HG03097 (cell line): ENCODE data around the gene UBA1.

Experiments
- ATAC-seq: cut with Tn5 transposase; IDR thresholded peaks from one replicate; pipeline ENCODE4 v1.9.1; 2021; ENCODE audit not compliant: unreplicated experiment, low FRiP score

The UBA1 gene

GRCh38 chrX:47227334-47227583, 33.6 kb downstream of the UBA1 start:
- no peak for ATAC-seq

GRCh38 chrX:47228550-47229270, 35.1 kb downstream of the UBA1 start:
- ATAC-seq = no peak

GRCh38 chrX:47229427-47229826, 35.8 kb downstream of the UBA1 start:
- no peak for ATAC-seq

- no peak for ATAC-seq
Measured at GRCh38 chrX:47230136-47230868, 36.7 kb downstream of the UBA1 start.

GRCh38 chrX:47231167-47231566, 37.5 kb downstream of the UBA1 start:
- ATAC-seq = no peak

GRCh38 chrX:47232197-47232802, 38.7 kb downstream of the UBA1 start:
- no peak for ATAC-seq

- peak; percentile 9 for ATAC-seq
Measured at GRCh38 chrX:47232803-47233332, 39.2 kb downstream of the UBA1 start, which contains the start of gene USP11. Gene USP11, plus strand, starts transcription at chrX:47233009. Its CDS starts 35 bp downstream, at chrX:47233044.

- ATAC-seq = peak; percentile 74
Measured at GRCh38 chrX:47233333-47234113, 39.9 kb downstream of the UBA1 start.

GRCh38 chrX:47234583-47234982, 41.0 kb downstream of the UBA1 start:
- no peak for ATAC-seq

GRCh38 chrX:47235691-47236103, 42.1 kb downstream of the UBA1 start:
- no peak for ATAC-seq

GRCh38 chrX:47239199-47239598, 45.6 kb downstream of the UBA1 start:
- no peak for ATAC-seq

- ATAC-seq = no peak
Measured at GRCh38 chrX:47239898-47240545, 46.4 kb downstream of the UBA1 start.

- no peak for ATAC-seq
Measured at GRCh38 chrX:47240619-47241018, 47.0 kb downstream of the UBA1 start.

GRCh38 chrX:47241201-47242011, 47.8 kb downstream of the UBA1 start:
- no peak for ATAC-seq

- no peak for ATAC-seq
Measured at GRCh38 chrX:47242321-47242720, 48.7 kb downstream of the UBA1 start.

- no peak for ATAC-seq
Measured at GRCh38 chrX:47243351-47243750, 49.7 kb downstream of the UBA1 start.

GRCh38 chrX:47244676-47245075, 51.0 kb downstream of the UBA1 start:
- no peak for ATAC-seq

- no peak for ATAC-seq
Measured at GRCh38 chrX:47245156-47245555, 51.5 kb downstream of the UBA1 start.

GRCh38 chrX:47247206-47247998, 53.8 kb downstream of the UBA1 start:
- no peak for ATAC-seq
